Mammary epithelial cell (primary cell): ENCODE measurements around the gene ACTN1.

ENCODE experiments used
- CTCF ChIP-seq, 2 donors: IDR thresholded peaks in 1 of 2; conservative IDR thresholded peaks in 1 of 2; 2 replicates each; pipeline ENCODE4 v1.5.1; 2011 to 2012; ENCODE audit warnings: inconsistent platforms in 2 of 2, low read length in 2 of 2, mild to moderate bottlenecking in 2 of 2, control low read depth in 1 of 2, low read depth in 1 of 2; ENCODE audit not compliant: insufficient read depth in 1 of 2; ENCODE audit errors: extremely low read depth in 1 of 2
- EZH2 ChIP-seq: IDR thresholded peaks from 2 replicates; pipeline ENCODE4 v1.6.1; 2012; ENCODE audit warnings: low read length, inconsistent platforms, borderline replicate concordance

DNA sequence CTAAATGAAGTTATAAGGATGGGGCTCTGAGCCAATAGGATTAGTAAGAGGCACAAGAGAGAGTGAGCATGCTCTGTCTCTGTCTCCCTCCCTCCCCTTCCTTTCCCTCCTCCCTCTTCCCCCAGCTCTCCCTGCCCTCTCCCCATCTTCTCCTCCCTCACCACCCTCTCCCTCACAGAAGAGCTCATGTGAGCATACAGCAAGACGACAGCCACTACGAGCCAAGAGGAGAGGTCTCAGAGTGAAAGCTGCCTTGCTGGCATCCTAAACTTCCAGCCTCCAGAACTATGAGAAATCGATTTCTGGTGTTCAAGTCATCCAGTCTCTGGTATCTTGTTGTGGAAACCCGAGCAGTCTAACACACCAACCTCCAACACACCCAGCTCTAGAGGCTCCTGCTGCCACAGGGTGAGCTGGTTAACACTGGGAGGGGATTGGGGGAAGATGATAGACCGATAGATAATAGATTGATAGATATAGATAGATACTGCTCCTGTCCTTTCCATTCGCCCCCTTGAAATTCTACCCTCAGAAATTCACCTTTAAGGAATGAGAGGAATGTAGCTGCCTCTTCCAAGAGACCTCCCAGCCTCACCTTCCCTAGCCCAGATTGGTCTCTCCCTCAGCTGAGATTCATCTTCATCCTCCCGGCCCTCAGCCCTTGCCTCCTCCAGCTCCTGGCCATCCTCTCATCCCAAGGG is 25.8 kb upstream of the ACTN1 start:
- TF ChIP-seq CTCF (conservative IDR thresholded peaks at IDR 0.05 in 1 of 2, IDR thresholded peaks at IDR 0.05 in 1 of 2; ENCODE audit: extremely low read depth in 1 of 2, insufficient read depth in 1 of 2, low read depth in 1 of 2, low read length in 2 of 2): no peak
- no peak for TF ChIP-seq EZH2
